GM12878 (cell line): ENCODE measurements around the gene C20orf173. TPM values are rescaled to one million over a fixed set of nuclear protein-coding genes. Genes with fewer than 3 reads are reported as not detected.

Experiments
- ASH2L ChIP-seq: fragments of 300-600, 200-600 bp; sonication (generic); IDR thresholded peaks from 2 replicates; pipeline ENCODE4 v1.6.1; 2017; ENCODE audit warnings: low read depth, mild to moderate bottlenecking, borderline replicate concordance
- ATF2 ChIP-seq: IDR thresholded peaks from 2 replicates; pipeline ENCODE4 v1.6.1; 2012; ENCODE audit warnings: low read length, inconsistent platforms
- CHD4 ChIP-seq: fragments of 200-600 bp; sonication (generic); IDR thresholded peaks from 2 replicates; pipeline ENCODE4 v1.6.1; 2016; ENCODE audit warnings: mild to moderate bottlenecking
- CUX1 ChIP-seq: IDR thresholded peaks from 2 replicates; pipeline ENCODE4 v1.6.1; 2012; ENCODE audit warnings: improper control_type of control experiment, low read depth, low read length; ENCODE audit not compliant: insufficient replicate concordance
- DPF2 ChIP-seq: fragments of 450-650 bp; IDR thresholded peaks from 2 replicates; pipeline ENCODE4 v1.6.1; 2017; ENCODE audit warnings: mild to moderate bottlenecking
- NFYB ChIP-seq: IDR thresholded peaks from 2 replicates; pipeline ENCODE4 v1.6.1; 2011; ENCODE audit warnings: low read depth, mild to moderate bottlenecking, low read length, improper control_type of control experiment, moderate library complexity; ENCODE audit not compliant: insufficient read depth
- POLR2A ChIP-seq: IDR thresholded peaks from 2 replicates; pipeline ENCODE4 v1.6.1; 2011; ENCODE audit warnings: low read depth, mild to moderate bottlenecking, low read length
- POLR2AphosphoS5 ChIP-seq: IDR thresholded peaks from 2 replicates; pipeline ENCODE4 v1.6.1; 2011; ENCODE audit warnings: mild to moderate bottlenecking, low read length, inconsistent platforms
- RBBP5 ChIP-seq: fragments of 200-600 bp; sonication (generic); conservative IDR thresholded peaks from 2 replicates; pipeline ENCODE4 v1.6.1; 2016
- RELB ChIP-seq: fragments of 450-650 bp; IDR thresholded peaks from 2 replicates; pipeline ENCODE4 v1.6.1; 2017; ENCODE audit warnings: low read depth, mild to moderate bottlenecking, moderate library complexity
- SIN3A ChIP-seq: IDR thresholded peaks from 2 replicates; pipeline ENCODE4 v1.6.1; 2012; ENCODE audit warnings: low read depth, low read length, improper control_type of control experiment
- SMARCA5 ChIP-seq: fragments of 450-650 bp; IDR thresholded peaks from 2 replicates; pipeline ENCODE4 v1.6.1; 2017; ENCODE audit warnings: mild to moderate bottlenecking
- polyA plus RNA-seq, 11 experiments: library from polyadenylated mRNA; depleted of rRNA in 4 of 11; unstranded in 6 of 11; stranded (reverse) in 5 of 11; fragments of >200 nt; fragmentation: Nextera tagmentation in 4 of 11; fragmentation: Illumina TruSeq in 1 of 11; extraction: Ambion mirVana in 4 of 11; extraction: Trizol in 1 of 11; gene quantifications; 1 replicate in 1 of 11; 2 replicates in 10 of 11; pipeline versions ENCODE4 v1.2.1 to v1.2.3, GENCODE V29; 2011 to 2016; ENCODE audit warnings: inconsistent platforms in 2 of 11, missing spikeins in 2 of 11, low read depth in 1 of 11
- total RNA-seq, 4 experiments: library from RNA; depleted of rRNA in 3 of 4; stranded (reverse); fragments of >200 nt in 3 of 4; fragmentation: Illumina TruSeq in 1 of 4; extraction: Trizol in 1 of 4; gene quantifications; 2 replicates each; pipeline versions ENCODE4 v1.2.1 to v1.2.3, GENCODE V29; 2013 to 2021
- TF ChIP-seq, protein P1 (sequence below): fragments of 450-650 bp; formaldehyde crosslinking; IDR thresholded peaks from 2 replicates; pipeline ENCODE4 v1.4.0; 2022; ENCODE audit warnings: mild to moderate bottlenecking, moderate library complexity
- TF ChIP-seq, protein P2 (sequence below): fragments of 450-650 bp; formaldehyde crosslinking; IDR thresholded peaks from 2 replicates; pipeline ENCODE4 v1.5.0; 2022; ENCODE audit warnings: mild to moderate bottlenecking, missing genetic modification characterization

Gene C20orf173
- total and polyA plus RNA-seq, 10 of the 15 experiments (the other 5 are each of a cell fraction or from before 2014, with no cell fraction given), result not detected

GRCh38 chr20:35541783-35542662 is 12.6 kb upstream of the C20orf173 start, which contains the start of gene ERGIC3 (continued):
- no peak for TF ChIP-seq ATF2
- TF ChIP-seq RELB, result peak; percentile 43; the same call in 1 of the 2 replicates
- no peak; the same call in 1 of the 2 replicates for TF ChIP-seq ASH2L
- TF ChIP-seq POLR2A, result peak; percentile 78
- no peak for TF ChIP-seq CUX1
- TF ChIP-seq, protein P1, sequence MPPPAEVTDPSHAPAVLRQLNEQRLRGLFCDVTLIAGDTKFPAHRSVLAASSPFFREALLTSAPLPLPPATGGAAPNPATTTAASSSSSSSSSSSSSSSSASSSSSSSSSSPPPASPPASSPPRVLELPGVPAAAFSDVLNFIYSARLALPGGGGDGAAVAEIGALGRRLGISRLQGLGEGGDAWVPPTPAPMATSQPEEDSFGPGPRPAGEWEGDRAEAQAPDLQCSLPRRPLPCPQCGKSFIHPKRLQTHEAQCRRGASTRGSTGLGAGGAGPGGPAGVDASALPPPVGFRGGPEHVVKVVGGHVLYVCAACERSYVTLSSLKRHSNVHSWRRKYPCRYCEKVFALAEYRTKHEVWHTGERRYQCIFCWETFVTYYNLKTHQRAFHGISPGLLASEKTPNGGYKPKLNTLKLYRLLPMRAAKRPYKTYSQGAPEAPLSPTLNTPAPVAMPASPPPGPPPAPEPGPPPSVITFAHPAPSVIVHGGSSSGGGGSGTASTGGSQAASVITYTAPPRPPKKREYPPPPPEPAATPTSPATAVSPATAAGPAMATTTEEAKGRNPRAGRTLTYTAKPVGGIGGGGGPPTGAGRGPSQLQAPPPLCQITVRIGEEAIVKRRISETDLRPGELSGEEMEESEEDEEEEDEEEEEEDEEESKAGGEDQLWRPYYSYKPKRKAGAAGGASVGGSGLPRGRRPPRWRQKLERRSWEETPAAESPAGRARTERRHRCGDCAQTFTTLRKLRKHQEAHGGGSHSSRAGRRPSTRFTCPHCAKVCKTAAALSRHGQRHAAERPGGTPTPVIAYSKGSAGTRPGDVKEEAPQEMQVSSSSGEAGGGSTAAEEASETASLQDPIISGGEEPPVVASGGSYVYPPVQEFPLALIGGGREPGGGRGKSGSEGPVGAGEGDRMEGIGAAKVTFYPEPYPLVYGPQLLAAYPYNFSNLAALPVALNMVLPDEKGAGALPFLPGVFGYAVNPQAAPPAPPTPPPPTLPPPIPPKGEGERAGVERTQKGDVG (CRISPR knock-in tag), result no peak
- no peak for TF ChIP-seq RBBP5
- no peak for TF ChIP-seq SMARCA5
- TF ChIP-seq DPF2, result peak; percentile 55; the same call in 1 of the 2 replicates
- TF ChIP-seq CHD4, result no peak
- TF ChIP-seq, protein P2, sequence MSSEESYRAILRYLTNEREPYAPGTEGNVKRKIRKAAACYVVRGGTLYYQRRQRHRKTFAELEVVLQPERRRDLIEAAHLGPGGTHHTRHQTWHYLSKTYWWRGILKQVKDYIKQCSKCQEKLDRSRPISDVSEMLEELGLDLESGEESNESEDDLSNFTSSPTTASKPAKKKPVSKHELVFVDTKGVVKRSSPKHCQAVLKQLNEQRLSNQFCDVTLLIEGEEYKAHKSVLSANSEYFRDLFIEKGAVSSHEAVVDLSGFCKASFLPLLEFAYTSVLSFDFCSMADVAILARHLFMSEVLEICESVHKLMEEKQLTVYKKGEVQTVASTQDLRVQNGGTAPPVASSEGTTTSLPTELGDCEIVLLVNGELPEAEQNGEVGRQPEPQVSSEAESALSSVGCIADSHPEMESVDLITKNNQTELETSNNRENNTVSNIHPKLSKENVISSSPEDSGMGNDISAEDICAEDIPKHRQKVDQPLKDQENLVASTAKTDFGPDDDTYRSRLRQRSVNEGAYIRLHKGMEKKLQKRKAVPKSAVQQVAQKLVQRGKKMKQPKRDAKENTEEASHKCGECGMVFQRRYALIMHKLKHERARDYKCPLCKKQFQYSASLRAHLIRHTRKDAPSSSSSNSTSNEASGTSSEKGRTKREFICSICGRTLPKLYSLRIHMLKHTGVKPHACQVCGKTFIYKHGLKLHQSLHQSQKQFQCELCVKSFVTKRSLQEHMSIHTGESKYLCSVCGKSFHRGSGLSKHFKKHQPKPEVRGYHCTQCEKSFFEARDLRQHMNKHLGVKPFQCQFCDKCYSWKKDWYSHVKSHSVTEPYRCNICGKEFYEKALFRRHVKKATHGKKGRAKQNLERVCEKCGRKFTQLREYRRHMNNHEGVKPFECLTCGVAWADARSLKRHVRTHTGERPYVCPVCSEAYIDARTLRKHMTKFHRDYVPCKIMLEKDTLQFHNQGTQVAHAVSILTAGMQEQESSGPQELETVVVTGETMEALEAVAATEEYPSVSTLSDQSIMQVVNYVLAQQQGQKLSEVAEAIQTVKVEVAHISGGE (CRISPR knock-in tag), result peak; percentile 61; the same call in 1 of the 2 replicates
- no peak; the same call in 1 of the 2 replicates for TF ChIP-seq SIN3A
- TF ChIP-seq NFYB, result no peak
- peak; percentile 66 for TF ChIP-seq POLR2AphosphoS5
